Measurements from ENCODE around the gene CCDC61. TPM values are rescaled to one million over a fixed set of nuclear protein-coding genes. Genes with fewer than 3 reads are reported as not detected.

CCDC61 gene
- total RNA-seq, 2 experiments from 2014 or later = 26.4 to 29.3 TPM

GRCh38 chr19:46020819-46021125, 25.5 kb downstream of the CCDC61 start:
- CTCF ChIA-PET = interaction anchor here (0.6 to 1.0 kb wide), 2 partner anchors 8 to 414 kb away, joined by 3 read pairs; no protein-coding TSS in a partner anchor

GRCh38 chr19:46021531-46022041, 26.3 kb downstream of the CCDC61 start:
- CTCF ChIA-PET = no interaction called here
- H3K27me3 Mint-ChIP-seq (ENCODE audit: low read depth) = peaks cover 12% of the 10 kb centered on the region
- H3K9me3 Mint-ChIP-seq = no peaks in the 10 kb centered on the region
- peaks cover 2% of the 10 kb centered on the region for H3K36me3 Mint-ChIP-seq (ENCODE audit: low read depth)
- DNase-seq = no peak
- H3K4me3 Mint-ChIP-seq = no peak overlapping the region
- no peak overlapping the region for H3K27ac Mint-ChIP-seq
- intact Hi-C loops (cut with micrococcal nuclease) = no loop called here
- H3K4me1 Mint-ChIP-seq (ENCODE audit: low read depth) = peaks cover 11% of the 10 kb centered on the region

More at GRCh38 chr19:46020819-46021125, 25.5 kb downstream of the CCDC61 start:
- no peak for DNase-seq
- Mint-ChIP-seq H3K36me3 (ENCODE audit: low read depth) (peaks cover 2% of the 10 kb centered on the region), H3K27ac (no peak overlapping the region), H3K27me3 (ENCODE audit: low read depth) (peaks cover 15% of the 10 kb centered on the region), H3K4me3 (no peak overlapping the region), H3K4me1 (ENCODE audit: low read depth) (peaks cover 8% of the 10 kb centered on the region), H3K9me3 (no peaks in the 10 kb centered on the region)
- intact Hi-C loops (cut with micrococcal nuclease) = no loop called here

DNA sequence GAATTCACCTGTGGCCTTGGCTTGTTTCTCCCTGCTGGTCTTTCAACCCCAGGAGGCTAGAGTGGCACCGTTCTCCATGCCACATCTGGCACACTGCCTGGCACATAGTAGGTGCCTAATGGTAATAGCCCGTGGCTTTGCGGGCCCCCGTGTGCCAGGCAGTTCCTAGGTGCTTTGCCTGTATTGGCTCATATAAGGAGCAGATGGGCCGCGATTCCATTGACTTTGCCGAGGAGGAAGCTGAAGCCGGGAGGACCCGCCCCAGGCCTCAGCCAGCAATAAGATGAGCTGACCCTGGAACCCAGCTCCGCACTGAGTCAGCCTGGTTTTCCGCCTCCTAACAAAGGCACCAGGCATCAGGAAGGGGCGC, 26.8 kb downstream of the CCDC61 start:
- Mint-ChIP-seq H3K9me3 (no peaks in the 10 kb centered on the region), H3K4me3 (no peak overlapping the region), H3K36me3 (ENCODE audit: low read depth) (no peaks in the 10 kb centered on the region), H3K27ac (no peak overlapping the region), H3K4me1 (ENCODE audit: low read depth) (peaks cover 10% of the 10 kb centered on the region), H3K27me3 (ENCODE audit: low read depth) (peaks cover 12% of the 10 kb centered on the region)
- intact Hi-C loops (cut with micrococcal nuclease) = no loop called here
- no peak for DNase-seq
- CTCF ChIA-PET = interaction anchor here (0.7 kb wide), 1 partner anchor 10 kb away, joined by 3 read pairs; no protein-coding TSS in a partner anchor

DNA sequence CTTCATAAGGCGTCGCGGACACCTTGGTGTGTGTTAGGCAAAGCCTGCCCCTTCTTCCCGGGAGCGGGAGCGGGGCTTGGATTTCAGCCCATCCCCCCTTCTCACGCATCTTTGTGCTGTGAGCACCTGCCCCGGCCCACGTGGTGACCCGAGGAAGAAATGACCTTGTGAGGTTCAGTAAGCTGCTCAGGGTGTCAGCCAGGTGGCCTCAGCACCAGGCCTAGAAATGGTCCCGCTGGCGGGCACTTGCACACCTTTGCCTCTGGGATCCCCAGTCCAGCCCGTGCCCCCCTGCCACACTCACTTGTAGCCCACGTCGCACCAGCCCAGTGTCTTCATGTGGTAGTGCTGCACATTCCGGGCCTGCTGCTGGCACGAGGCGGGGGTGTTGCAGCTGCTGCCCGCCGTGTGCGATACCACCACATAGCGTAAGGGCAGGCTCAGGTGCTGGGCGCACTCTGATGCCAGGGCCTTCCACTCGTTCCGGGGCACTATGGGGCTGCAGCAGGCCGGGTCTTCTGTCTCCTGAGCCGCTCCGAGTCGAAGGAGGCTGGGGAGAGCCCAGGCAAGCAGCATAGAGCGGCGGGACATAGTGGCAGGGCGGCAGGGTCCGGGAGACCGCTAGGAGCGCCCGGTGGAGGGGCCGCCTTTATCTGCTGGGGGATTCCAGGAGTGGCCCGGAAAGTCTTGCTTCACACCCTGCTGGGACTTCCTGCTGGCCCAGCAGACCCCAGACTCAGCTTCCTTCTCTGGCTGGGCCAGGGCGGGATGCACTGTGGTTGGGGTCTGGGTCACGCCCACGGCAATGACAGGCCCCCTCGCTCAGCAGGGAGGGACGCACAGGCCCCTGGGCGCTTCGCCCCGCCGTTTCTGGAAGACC, 27.4 kb downstream of the CCDC61 start, which contains the start of gene PGLYRP1:
PGLYRP1 (minus strand) TSS at position 623 of the 880 bp plus-strand sequence; CDS start at position 591, 32 bp downstream.
- no peak for DNase-seq
- Mint-ChIP-seq H3K4me3 (no peak within 1 kb of the TSS), H3K9me3 (no peaks in the 10 kb centered on the region), H3K4me1 (ENCODE audit: low read depth) (peaks cover 9% of the 10 kb centered on the region), H3K36me3 (ENCODE audit: low read depth) (no peaks in the 10 kb centered on the region), H3K27me3 (ENCODE audit: low read depth) (peaks cover 12% of the 10 kb centered on the region), H3K27ac (no peak within 1 kb of the TSS)
- intact Hi-C loops (cut with micrococcal nuclease) = no loop called here
- CTCF ChIA-PET = interaction anchor here (0.7 kb wide), 1 partner anchor 10 kb away, joined by 3 read pairs; no protein-coding TSS in a partner anchor

GRCh38 chr19:46023311-46023779, 28.1 kb downstream of the CCDC61 start:
- CTCF ChIA-PET = no interaction called here
- intact Hi-C loops (cut with micrococcal nuclease) = no loop called here
- no peak for DNase-seq
- Mint-ChIP-seq H3K4me1 (ENCODE audit: low read depth) (peaks cover 9% of the 10 kb centered on the region), H3K27ac (no peak overlapping the region), H3K9me3 (no peaks in the 10 kb centered on the region), H3K4me3 (no peak overlapping the region), H3K27me3 (ENCODE audit: low read depth) (peaks cover 12% of the 10 kb centered on the region), H3K36me3 (ENCODE audit: low read depth) (no peaks in the 10 kb centered on the region)

GRCh38 chr19:46025835-46026234, 30.6 kb downstream of the CCDC61 start:
- intact Hi-C loops (cut with micrococcal nuclease) = no loop called here
- Mint-ChIP-seq H3K36me3 (ENCODE audit: low read depth) (no peaks in the 10 kb centered on the region), H3K27me3 (ENCODE audit: low read depth) (peaks cover 13% of the 10 kb centered on the region), H3K4me1 (ENCODE audit: low read depth) (peaks cover 11% of the 10 kb centered on the region), H3K9me3 (no peaks in the 10 kb centered on the region), H3K4me3 (no peak overlapping the region), H3K27ac (no peak overlapping the region)
- CTCF ChIA-PET = interaction anchor here (0.5 to 3.8 kb wide), 7 partner anchors 9 to 240 kb away, joined by 3 to 43 read pairs (median 4); no protein-coding TSS in a partner anchor
- no peak for DNase-seq

DNA sequence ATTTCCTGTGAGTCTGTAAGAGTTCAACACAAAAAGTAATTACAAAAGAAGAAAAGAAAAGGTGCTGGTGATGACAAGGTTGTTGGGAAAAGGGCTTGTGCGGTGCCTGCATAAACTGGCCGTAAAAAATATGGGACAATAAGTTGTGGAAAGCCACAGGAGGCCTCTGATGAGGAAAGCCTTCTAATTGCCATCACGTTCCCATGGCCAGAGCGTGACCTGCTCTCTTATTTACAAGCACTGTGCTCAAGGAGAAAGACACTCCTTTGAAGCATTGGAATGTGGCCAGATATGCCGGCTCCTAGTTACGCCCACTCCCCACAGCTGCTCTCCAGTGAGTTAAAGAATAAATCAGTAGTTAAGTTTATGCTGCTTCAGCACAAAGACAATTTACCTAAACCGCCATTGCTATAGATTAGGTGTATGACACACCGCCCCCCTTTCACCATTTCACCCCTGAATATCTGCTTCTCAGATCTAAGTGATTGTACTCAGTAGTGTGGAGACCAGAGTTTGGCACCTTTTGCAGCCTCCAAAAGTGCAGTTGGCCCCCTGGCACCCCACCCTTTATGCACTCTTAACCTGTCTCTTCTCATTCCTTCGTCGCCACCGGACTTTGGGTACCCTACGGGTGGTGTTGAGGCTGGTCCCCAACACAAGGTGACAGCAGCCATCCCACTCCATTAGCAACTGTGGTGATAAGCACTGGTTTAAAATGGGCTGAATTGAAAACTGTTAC, 35.7 kb downstream of the CCDC61 start:
- CTCF ChIA-PET = no interaction called here
- DNase-seq = no peak
- no peak overlapping the region for H3K4me3 Mint-ChIP-seq
- no peaks in the 10 kb centered on the region for H3K9me3 Mint-ChIP-seq
- H3K36me3 Mint-ChIP-seq (ENCODE audit: low read depth) = no peaks in the 10 kb centered on the region
- intact Hi-C loops (cut with micrococcal nuclease) = no loop called here
- peaks cover 3% of the 10 kb centered on the region for H3K27me3 Mint-ChIP-seq (ENCODE audit: low read depth)
- H3K27ac Mint-ChIP-seq = no peak overlapping the region
- peaks cover 9% of the 10 kb centered on the region for H3K4me1 Mint-ChIP-seq (ENCODE audit: low read depth)

- Mint-ChIP-seq H3K27ac (no peak overlapping the region), H3K36me3 (ENCODE audit: low read depth) (no peaks in the 10 kb centered on the region), H3K4me3 (no peak overlapping the region), H3K9me3 (no peaks in the 10 kb centered on the region), H3K27me3 (ENCODE audit: low read depth) (peaks cover 2% of the 10 kb centered on the region), H3K4me1 (ENCODE audit: low read depth) (peaks cover 2% of the 10 kb centered on the region)
- CTCF ChIA-PET = interaction anchor here (0.6 to 2.9 kb wide), 4 partner anchors 10 to 233 kb away, joined by 3 to 15 read pairs (median 8); no protein-coding TSS in a partner anchor
- intact Hi-C loops (cut with micrococcal nuclease) = no loop called here
- no peak for DNase-seq
These were observed 36.7 kb downstream of the CCDC61 start for GRCh38 chr19:46031781-46032596.

DNA sequence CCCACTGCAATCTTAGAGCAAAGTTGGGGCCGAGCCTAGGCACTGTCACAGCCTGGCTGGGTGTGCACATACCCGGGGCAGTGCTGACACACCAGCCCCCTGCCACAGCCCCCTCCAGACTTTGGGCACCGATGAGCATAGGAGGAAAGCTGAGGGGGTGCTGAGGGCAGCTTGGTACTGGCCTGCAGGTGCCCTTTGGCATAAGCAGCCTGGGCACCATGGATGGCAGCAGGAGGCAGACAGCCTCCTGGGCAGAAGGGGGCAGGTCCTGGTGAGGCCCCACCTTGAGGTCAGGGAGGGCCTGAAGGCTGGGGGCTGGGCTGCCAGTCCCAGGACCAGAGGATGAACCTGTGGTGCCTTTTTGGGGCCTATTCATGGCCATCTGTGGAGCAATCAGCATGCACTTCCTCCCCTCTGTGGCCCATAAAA, 37.3 kb downstream of the CCDC61 start:
- no peak overlapping the region for H3K27ac Mint-ChIP-seq
- H3K36me3 Mint-ChIP-seq (ENCODE audit: low read depth) = no peaks in the 10 kb centered on the region
- intact Hi-C loops (cut with micrococcal nuclease) = no loop called here
- H3K9me3 Mint-ChIP-seq = no peaks in the 10 kb centered on the region
- no peak for DNase-seq
- peaks cover 2% of the 10 kb centered on the region for H3K4me1 Mint-ChIP-seq (ENCODE audit: low read depth)
- CTCF ChIA-PET = interaction anchor here (0.6 to 2.9 kb wide), 4 partner anchors 10 to 232 kb away, joined by 3 to 15 read pairs (median 8); no protein-coding TSS in a partner anchor
- H3K4me3 Mint-ChIP-seq = no peak overlapping the region
- peaks cover 2% of the 10 kb centered on the region for H3K27me3 Mint-ChIP-seq (ENCODE audit: low read depth)

DNA sequence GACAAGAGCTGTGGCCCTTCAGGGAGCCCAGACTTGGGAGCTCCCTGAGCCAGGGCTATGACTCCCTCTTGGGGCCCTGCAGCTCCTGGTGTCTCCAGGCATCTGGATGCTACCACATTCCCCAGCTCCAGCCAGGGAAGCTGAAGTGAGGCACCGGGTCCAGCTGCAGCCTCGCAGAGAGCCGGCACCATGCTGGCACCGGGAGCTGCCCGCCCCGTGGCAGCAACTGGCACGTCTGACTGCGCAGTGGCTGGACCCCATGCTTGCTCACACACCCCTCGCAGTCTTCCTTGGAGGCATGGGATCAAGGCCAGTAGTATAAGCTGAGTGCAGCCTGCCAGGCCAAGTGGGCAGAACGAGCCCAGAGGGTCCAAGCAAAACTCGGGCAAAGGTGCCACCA, 38.1 kb downstream of the CCDC61 start:
- intact Hi-C loops (cut with micrococcal nuclease) = no loop called here
- DNase-seq = no peak
- Mint-ChIP-seq H3K27me3 (ENCODE audit: low read depth) (peaks cover 2% of the 10 kb centered on the region), H3K27ac (no peak overlapping the region), H3K4me3 (no peak overlapping the region), H3K9me3 (no peaks in the 10 kb centered on the region), H3K36me3 (ENCODE audit: low read depth) (no peaks in the 10 kb centered on the region), H3K4me1 (ENCODE audit: low read depth) (peaks cover 2% of the 10 kb centered on the region)
- CTCF ChIA-PET = interaction anchor here (0.6 to 2.9 kb wide), 5 partner anchors 18 to 231 kb away, joined by 3 to 15 read pairs (median 4); no protein-coding TSS in a partner anchor

DNA sequence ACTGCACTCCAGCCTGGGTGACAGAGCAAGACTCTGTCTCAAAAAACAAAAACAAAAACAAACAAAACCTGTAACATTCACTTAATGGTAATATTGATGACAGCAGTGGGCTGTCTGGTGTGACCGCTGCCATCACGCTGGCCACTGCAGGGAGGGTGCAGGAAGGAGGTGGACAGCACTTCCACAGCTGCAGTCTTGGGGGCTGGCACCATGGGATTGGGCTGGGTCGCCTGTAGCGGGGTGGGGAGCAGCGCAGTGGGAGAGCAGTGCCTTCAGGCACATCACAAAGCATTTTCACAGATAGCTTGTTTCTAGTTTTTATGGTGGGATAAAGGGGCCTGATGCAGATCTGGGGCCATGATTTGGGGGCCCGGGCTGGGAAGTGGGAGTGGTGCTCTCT, 40.3 kb downstream of the CCDC61 start:
- no peak for DNase-seq
- CTCF ChIA-PET = no interaction called here
- Mint-ChIP-seq H3K27me3 (ENCODE audit: low read depth) (peaks cover 6% of the 10 kb centered on the region), H3K36me3 (ENCODE audit: low read depth) (no peaks in the 10 kb centered on the region), H3K4me1 (ENCODE audit: low read depth) (no peaks in the 10 kb centered on the region), H3K9me3 (no peaks in the 10 kb centered on the region), H3K27ac (no peak overlapping the region), H3K4me3 (no peak overlapping the region)
- intact Hi-C loops (cut with micrococcal nuclease) = no loop called here
